Osteoblast (primary cell): ENCODE data around the gene LMO7. TPM values are rescaled to one million over a fixed set of nuclear protein-coding genes. Genes with fewer than 3 reads are reported as not detected.
A peak's percentile ranks its signal among the peaks of the same experiment; 100 is the strongest.
"Not testable (repeated sequence)": the region's sequence is repeated elsewhere in the genome, so short reads cannot be mapped to it uniquely, and the experiment has no call there.

Experiments used
- DNase-seq: peaks from one replicate; pipeline ENCODE4 v3.0.0; 2011; ENCODE audit warnings: low spot score, mixed read lengths; ENCODE audit not compliant: insufficient read length; ENCODE audit errors: missing footprints
- H2AFZ ChIP-seq: 2 replicates; pipeline ENCODE4 v1.6.0; 2011; ENCODE audit warnings: mild to moderate bottlenecking, low read length
- H3K27ac ChIP-seq: 2 replicates; pipeline ENCODE4 v1.5.1; 2011; ENCODE audit warnings: mild to moderate bottlenecking, low read depth, low read length, moderate library complexity
- H3K27me3 ChIP-seq: 2 replicates; pipeline ENCODE4 v1.6.0; 2012; ENCODE audit warnings: mild to moderate bottlenecking, control low read depth, inconsistent platforms, low read length, moderate library complexity; ENCODE audit not compliant: insufficient read depth
- H3K36me3 ChIP-seq: 2 replicates; pipeline ENCODE4 v1.5.1; 2011; ENCODE audit warnings: mild to moderate bottlenecking, low read length, control low read depth, moderate library complexity; ENCODE audit not compliant: insufficient read depth
- H3K4me1 ChIP-seq: 2 replicates; pipeline ENCODE4 v1.5.1; 2011; ENCODE audit warnings: mild to moderate bottlenecking, low read length, control low read depth, moderate library complexity; ENCODE audit not compliant: insufficient read depth
- H3K4me2 ChIP-seq: 2 replicates; pipeline ENCODE4 v1.6.0; 2011; ENCODE audit warnings: mild to moderate bottlenecking, low read length; ENCODE audit not compliant: insufficient read depth
- H3K4me3 ChIP-seq: fragments of 200-600 bp; sonication (generic); 3 replicates; pipeline ENCODE4 v1.5.1; 2012; ENCODE audit warnings: mild to moderate bottlenecking, low read length, inconsistent platforms; ENCODE audit not compliant: insufficient read depth
- H3K79me2 ChIP-seq: 2 replicates; pipeline ENCODE4 v1.6.0; 2012; ENCODE audit warnings: mild to moderate bottlenecking, low read length, control low read depth, inconsistent platforms; ENCODE audit not compliant: insufficient read depth
- H3K9me3 ChIP-seq: 2 replicates; pipeline ENCODE4 v1.5.1; 2011; ENCODE audit warnings: low read depth, low read length, control low read depth
- H4K20me1 ChIP-seq: 2 replicates; pipeline ENCODE4 v1.6.0; 2012; ENCODE audit warnings: mild to moderate bottlenecking, low read length, control low read depth; ENCODE audit not compliant: insufficient read depth
- total RNA-seq: library from RNA; depleted of rRNA; stranded (reverse); fragments of >200 nt; gene quantifications from 2 replicates; pipeline ENCODE4 v1.2.3, GENCODE V29; 2012
- TF ChIP-seq, protein P1 (sequence below): IDR thresholded peaks from 2 replicates; pipeline ENCODE4 v1.5.1; 2011; ENCODE audit warnings: mild to moderate bottlenecking, low read depth, low read length, moderate library complexity; ENCODE audit errors: extremely low read depth

The LMO7 gene
- total RNA-seq, 1 donor, result 536 TPM

DNA sequence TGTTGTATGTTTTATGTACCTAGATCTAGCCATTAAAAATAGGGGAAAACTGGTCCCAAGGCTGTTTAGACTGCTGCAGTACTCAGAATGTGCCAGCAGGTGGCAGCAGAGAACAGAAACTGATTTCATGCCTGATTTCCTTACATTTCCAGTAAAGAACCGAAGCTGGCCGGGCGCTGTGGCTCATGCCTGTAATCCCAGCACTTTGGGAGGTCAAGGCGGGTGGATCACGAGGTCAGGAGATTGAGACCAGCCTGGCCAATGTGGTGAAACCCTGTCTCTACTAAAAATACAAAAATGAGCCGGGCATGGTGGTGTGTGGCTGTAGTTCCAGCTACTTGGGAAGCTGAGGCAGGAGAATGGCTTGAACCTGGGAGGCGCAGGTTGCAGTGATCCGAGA is 59.8 kb downstream of the LMO7 start:
- H3K27me3 ChIP-seq, H3K4me3 ChIP-seq, H3K9me3 ChIP-seq, H3K4me2 ChIP-seq, DNase-seq, H2AFZ ChIP-seq: not testable (repeated sequence)
- peaks cover 85% of the 10 kb centered on the region for H4K20me1 ChIP-seq
- TF ChIP-seq, protein P1, sequence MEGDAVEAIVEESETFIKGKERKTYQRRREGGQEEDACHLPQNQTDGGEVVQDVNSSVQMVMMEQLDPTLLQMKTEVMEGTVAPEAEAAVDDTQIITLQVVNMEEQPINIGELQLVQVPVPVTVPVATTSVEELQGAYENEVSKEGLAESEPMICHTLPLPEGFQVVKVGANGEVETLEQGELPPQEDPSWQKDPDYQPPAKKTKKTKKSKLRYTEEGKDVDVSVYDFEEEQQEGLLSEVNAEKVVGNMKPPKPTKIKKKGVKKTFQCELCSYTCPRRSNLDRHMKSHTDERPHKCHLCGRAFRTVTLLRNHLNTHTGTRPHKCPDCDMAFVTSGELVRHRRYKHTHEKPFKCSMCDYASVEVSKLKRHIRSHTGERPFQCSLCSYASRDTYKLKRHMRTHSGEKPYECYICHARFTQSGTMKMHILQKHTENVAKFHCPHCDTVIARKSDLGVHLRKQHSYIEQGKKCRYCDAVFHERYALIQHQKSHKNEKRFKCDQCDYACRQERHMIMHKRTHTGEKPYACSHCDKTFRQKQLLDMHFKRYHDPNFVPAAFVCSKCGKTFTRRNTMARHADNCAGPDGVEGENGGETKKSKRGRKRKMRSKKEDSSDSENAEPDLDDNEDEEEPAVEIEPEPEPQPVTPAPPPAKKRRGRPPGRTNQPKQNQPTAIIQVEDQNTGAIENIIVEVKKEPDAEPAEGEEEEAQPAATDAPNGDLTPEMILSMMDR, result peak; percentile 81
- peaks cover 70% of the 10 kb centered on the region for H3K36me3 ChIP-seq
- H3K27ac ChIP-seq, result peak overlapping the region; percentile 32
- peaks cover 98% of the 10 kb centered on the region for H3K79me2 ChIP-seq
- H3K4me1 ChIP-seq, result peaks cover 50% of the 10 kb centered on the region

DNA sequence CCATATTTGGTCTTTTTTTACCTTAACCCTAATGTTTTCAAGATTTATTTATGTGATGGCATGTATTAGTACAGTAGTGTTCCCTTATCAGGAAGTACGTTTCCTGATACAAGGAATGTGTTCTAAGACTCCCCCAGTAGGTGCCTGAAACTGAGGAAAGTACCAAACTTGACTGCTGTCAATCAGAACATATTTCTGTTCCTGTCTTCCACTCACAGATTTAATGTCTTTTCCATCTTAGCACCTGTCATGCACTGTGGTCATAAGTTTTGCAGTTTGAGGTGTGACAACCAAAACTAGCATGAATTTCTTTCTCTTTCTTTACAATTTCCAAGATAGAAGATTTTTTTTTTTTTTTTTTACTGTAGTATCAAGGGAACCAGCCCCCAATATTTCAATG is 62.9 kb downstream of the LMO7 start:
- DNase-seq, result no peak
- Histone ChIP-seq H3K27me3 (no peaks in the 10 kb centered on the region), H3K4me3 (no peak overlapping the region), H2AFZ (no peak overlapping the region), H3K4me1 (peaks cover 55% of the 10 kb centered on the region), H4K20me1 (peaks cover 85% of the 10 kb centered on the region), H3K27ac (no peak overlapping the region), H3K4me2 (no peak overlapping the region), H3K79me2 (peaks cover 98% of the 10 kb centered on the region), H3K36me3 (peaks cover 48% of the 10 kb centered on the region), H3K9me3 (no peaks in the 10 kb centered on the region)
- TF ChIP-seq, protein P1, result no peak

DNA sequence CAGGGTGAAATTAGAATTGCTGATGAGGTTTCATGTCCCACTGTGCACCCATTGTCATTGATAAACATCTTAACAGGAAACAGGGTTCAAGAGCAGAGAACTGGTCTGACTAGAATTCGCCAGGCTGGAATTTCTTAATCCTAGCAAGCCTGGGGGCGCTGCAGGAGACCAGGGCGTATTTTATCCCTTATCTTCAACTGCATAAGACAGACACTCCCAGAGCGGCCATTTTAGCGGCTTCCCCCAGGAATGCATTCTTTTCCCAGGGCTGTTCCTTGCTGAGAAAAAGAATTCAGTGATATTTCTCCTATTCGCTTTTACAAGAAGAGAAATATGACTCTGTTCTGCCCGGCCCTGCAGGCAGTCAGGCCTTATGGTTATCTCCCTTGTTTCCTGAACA is 63.6 kb downstream of the LMO7 start:
- H4K20me1 ChIP-seq, result peaks cover 83% of the 10 kb centered on the region
- H2AFZ ChIP-seq, H3K4me3 ChIP-seq, H3K9me3 ChIP-seq, H3K27me3 ChIP-seq, DNase-seq, H3K4me2 ChIP-seq, H3K27ac ChIP-seq: not testable (repeated sequence)
- peaks cover 98% of the 10 kb centered on the region for H3K79me2 ChIP-seq
- H3K4me1 ChIP-seq, result peaks cover 55% of the 10 kb centered on the region
- peaks cover 42% of the 10 kb centered on the region for H3K36me3 ChIP-seq

DNA sequence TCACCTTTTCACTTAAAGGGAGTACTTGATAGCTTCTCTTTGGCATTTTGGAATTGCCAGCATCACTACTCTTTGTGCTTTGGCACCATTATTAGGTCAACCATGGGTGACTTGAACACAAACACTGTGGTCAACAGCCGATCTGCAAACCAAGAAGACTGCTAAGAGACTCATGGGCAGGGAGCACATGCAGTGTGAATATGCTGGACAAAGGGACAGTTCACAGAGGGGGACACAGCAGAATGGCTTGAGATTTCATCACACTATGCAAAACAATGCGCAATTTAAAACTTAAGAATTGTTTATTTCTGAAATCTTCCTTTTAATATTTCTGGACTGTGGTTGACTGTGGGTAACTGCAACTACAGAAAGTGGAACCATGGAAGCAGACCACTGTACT is 64.4 kb downstream of the LMO7 start:
- Histone ChIP-seq H3K36me3 (peaks cover 37% of the 10 kb centered on the region), H3K27me3 (no peaks in the 10 kb centered on the region), H3K4me2 (peak overlapping the region; percentile 12), H3K4me3 (no peak overlapping the region), H3K9me3 (no peaks in the 10 kb centered on the region), H3K4me1 (peaks cover 63% of the 10 kb centered on the region), H3K27ac (peak overlapping the region; percentile 24), H3K79me2 (peaks cover 98% of the 10 kb centered on the region), H4K20me1 (peaks cover 84% of the 10 kb centered on the region), H2AFZ (no peak overlapping the region)
- DNase-seq, result no peak
- TF ChIP-seq, protein P1, result no peak
